K562 (cell line): ENCODE measurements around the gene ATAD3B. TPM values are rescaled to one million over a fixed set of nuclear protein-coding genes. Genes with fewer than 3 reads are reported as not detected.

ENCODE experiments used
- ARHGAP35 ChIP-seq: fragments of 450-650 bp; IDR thresholded peaks from 2 replicates; pipeline ENCODE4 v1.6.1; 2018; ENCODE audit not compliant: partially characterized antibody
- ASH1L ChIP-seq: fragments of 450-650 bp; IDR thresholded peaks from 2 replicates; pipeline ENCODE4 v1.6.1; 2018; ENCODE audit warnings: borderline replicate concordance, mild to moderate bottlenecking, low read depth; ENCODE audit not compliant: partially characterized antibody
- CBX2 ChIP-seq: fragments of 200-600 bp; sonication (generic); IDR thresholded peaks from one replicate; pipeline ENCODE4 v1.6.1; 2012; ENCODE audit warnings: mild to moderate bottlenecking, low read length, inconsistent platforms; ENCODE audit not compliant: insufficient read depth, poor library complexity, severe bottlenecking
- CEBPB ChIP-seq: fragments of 450-650 bp; IDR thresholded peaks from 2 replicates; pipeline ENCODE4 v1.6.1; 2016; ENCODE audit warnings: missing genetic modification characterization, missing compliant biosample characterization
- CSDE1 ChIP-seq, 2 experiments: fragments of 450-650 bp; IDR thresholded peaks; 2 replicates each; pipeline ENCODE4 v1.6.1; 2016; ENCODE audit warnings: mild to moderate bottlenecking in 1 of 2
- DIDO1 ChIP-seq: fragments of 450-650 bp; IDR thresholded peaks from 2 replicates; pipeline ENCODE4 v1.6.1; 2016; ENCODE audit warnings: low read depth, missing biosample characterization, missing genetic modification characterization
- ELK1 ChIP-seq: sonication (generic); formaldehyde crosslinking; IDR thresholded peaks from 2 replicates; pipeline ENCODE4 v1.8.1; 2022; ENCODE audit warnings: missing genetic modification reagents
- FOXJ2 ChIP-seq: fragments of 200-800 bp; sonication (Bioruptor generic); IDR thresholded peaks from 2 replicates; pipeline ENCODE4 v1.6.1; 2016; ENCODE audit warnings: missing genetic modification characterization, missing compliant biosample characterization
- HCFC1 ChIP-seq: IDR thresholded peaks from 2 replicates; pipeline ENCODE4 v1.6.1; 2012; ENCODE audit warnings: low read depth, low read length, improper control_type of control experiment
- HNRNPUL1 ChIP-seq: fragments of 200-400 bp; formaldehyde crosslinking; IDR thresholded peaks from 2 replicates; pipeline ENCODE4 v1.6.1; 2017; ENCODE audit warnings: low read length
- KHSRP ChIP-seq: fragments of 450-650 bp; IDR thresholded peaks from 2 replicates; pipeline ENCODE4 v1.6.1; 2017
- LARP7 ChIP-seq: fragments of 450-650 bp; IDR thresholded peaks from 2 replicates; pipeline ENCODE4 v1.6.1; 2016
- MTA1 ChIP-seq: fragments of 450-650 bp; IDR thresholded peaks from 2 replicates; pipeline ENCODE4 v1.6.1; 2017; ENCODE audit warnings: borderline replicate concordance
- PTRF ChIP-seq: fragments of 450-650 bp; IDR thresholded peaks from 2 replicates; pipeline ENCODE4 v1.6.1; 2016; ENCODE audit warnings: mild to moderate bottlenecking, missing genetic modification characterization, missing compliant biosample characterization
- RBBP5 ChIP-seq: fragments of 200-600 bp; sonication (generic); IDR thresholded peaks from 2 replicates; pipeline ENCODE4 v1.6.1; 2012; ENCODE audit warnings: borderline replicate concordance, mild to moderate bottlenecking, low read length, control low read depth, inconsistent platforms; ENCODE audit not compliant: insufficient read depth, poor library complexity, severe bottlenecking
- RBM15 ChIP-seq: fragments of 200-400 bp; formaldehyde crosslinking; IDR thresholded peaks from 2 replicates; pipeline ENCODE4 v1.6.1; 2018; ENCODE audit warnings: mild to moderate bottlenecking, low read length, moderate library complexity; ENCODE audit not compliant: insufficient read depth
- RFX1 ChIP-seq: fragments of 450-650 bp; IDR thresholded peaks from 2 replicates; pipeline ENCODE4 v1.6.1; 2016; ENCODE audit warnings: mild to moderate bottlenecking, moderate library complexity
- SMAD2 ChIP-seq: fragments of 150-350 bp; IDR thresholded peaks from 2 replicates; pipeline ENCODE4 v1.6.1; 2014; ENCODE audit warnings: low read depth, mild to moderate bottlenecking, low read length
- TBP ChIP-seq: optimal IDR thresholded peaks from 2 replicates; pipeline ENCODE3; 2011; ENCODE audit warnings: low read depth, low read length, improper control_type of control experiment
- ZNF274 ChIP-seq: IDR thresholded peaks from 2 replicates; pipeline ENCODE4 v1.6.1; 2011; ENCODE audit warnings: low read depth, mild to moderate bottlenecking, low read length, moderate library complexity, borderline replicate concordance
- ZNF449 ChIP-seq: fragments of 250-450 bp; sonication (Bioruptor Pico); IDR thresholded peaks from 2 replicates; pipeline ENCODE4 v1.8.0; 2022; ENCODE audit warnings: moderate library complexity, mild to moderate bottlenecking, inconsistent platforms
- polyA plus RNA-seq, 8 experiments: library from polyadenylated mRNA; depleted of rRNA in 4 of 8; stranded (reverse) in 5 of 8; unstranded in 3 of 8; fragments of >200 nt; fragmentation: Nextera tagmentation in 2 of 8; fragmentation: Illumina TruSeq in 1 of 8; extraction: Ambion mirVana in 2 of 8; extraction: Trizol in 1 of 8; gene quantifications; 2 replicates each; pipeline versions ENCODE4 v1.2.1 to v1.2.3, GENCODE V29; 2011 to 2014; ENCODE audit warnings: inconsistent platforms in 1 of 8, missing spikeins in 1 of 8
- total RNA-seq, 7 experiments: library from RNA; depleted of rRNA in 6 of 7; stranded (reverse); fragments of >200 nt in 6 of 7; fragmentation: Illumina TruSeq in 2 of 7; extraction: Trizol in 2 of 7; gene quantifications; 2 replicates each; pipeline versions ENCODE4 v1.2.1 to v1.2.3, GENCODE V29; 2011 to 2021; ENCODE audit warnings: low replicate concordance in 1 of 7
- TF ChIP-seq, protein P1 (sequence below): fragments of 450-650 bp; IDR thresholded peaks from 2 replicates; pipeline ENCODE4 v1.6.1; 2016; ENCODE audit warnings: missing biosample characterization, missing genetic modification characterization
- TF ChIP-seq, protein P2 (sequence below): fragments of 450-650 bp; formaldehyde crosslinking; IDR thresholded peaks from 2 replicates; pipeline ENCODE4 v1.4.0; 2020; ENCODE audit warnings: mild to moderate bottlenecking, moderate library complexity
- TF ChIP-seq, protein P3 (sequence below): fragments of 250-450 bp; sonication (Bioruptor Pico); IDR thresholded peaks from 2 replicates; pipeline ENCODE4 v1.5.0; 2021

ATAD3B gene
- total and polyA plus RNA-seq, 9 of the 15 experiments (the other 6 are each of a cell fraction or from before 2014, with no cell fraction given), result 0.07 to 113 (median 27.7) TPM

DNA sequence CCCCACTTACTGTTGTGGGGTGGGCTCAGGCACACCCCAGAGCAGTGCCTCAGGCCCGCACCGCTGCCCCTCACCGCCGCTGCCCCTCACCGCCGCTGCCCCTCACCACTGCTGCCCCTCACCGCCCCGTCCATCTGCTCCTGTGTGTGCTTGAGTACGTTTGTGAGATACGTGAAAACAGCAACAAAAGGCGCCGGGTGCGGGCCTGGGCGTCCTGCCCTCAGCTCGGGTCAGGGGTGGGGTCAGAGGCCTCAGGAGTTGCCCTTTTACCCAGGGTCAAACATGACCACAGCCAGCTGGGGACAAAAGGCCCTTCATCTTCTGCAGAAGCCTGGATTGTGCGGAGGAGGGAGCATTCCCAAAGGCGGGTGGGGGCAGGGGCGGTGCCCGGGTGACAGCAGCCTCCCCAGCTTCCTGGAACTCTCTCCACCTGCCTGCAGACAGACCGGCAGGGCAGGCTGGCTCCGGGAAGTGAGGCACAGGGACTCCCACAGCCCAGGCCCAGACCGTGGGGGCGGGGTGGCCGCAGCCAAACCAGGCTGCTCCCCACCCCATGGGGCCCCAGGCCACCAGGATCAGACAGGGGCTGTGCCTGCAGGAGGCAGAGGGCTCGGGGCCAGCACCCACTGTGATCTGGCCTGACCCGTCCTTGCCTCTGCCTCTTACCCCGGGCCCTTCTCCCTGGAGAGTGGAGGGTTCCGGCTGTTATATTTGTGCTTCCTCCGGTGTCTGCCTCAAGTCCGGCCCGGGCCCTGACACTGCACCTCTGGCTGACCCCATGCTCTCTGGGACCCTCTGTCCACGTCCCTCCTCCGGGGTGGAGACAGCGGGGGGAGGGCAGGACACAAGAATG, 38.4 kb upstream of the ATAD3B start (continued):
- peak; percentile 21; the same call in 1 of the 2 replicates for TF ChIP-seq ZNF449 (CRISPR knock-in tag)
- TF ChIP-seq KHSRP, result no peak
- TF ChIP-seq ARHGAP35, result no peak
- no peak for TF ChIP-seq RFX1
- TF ChIP-seq, protein P1, sequence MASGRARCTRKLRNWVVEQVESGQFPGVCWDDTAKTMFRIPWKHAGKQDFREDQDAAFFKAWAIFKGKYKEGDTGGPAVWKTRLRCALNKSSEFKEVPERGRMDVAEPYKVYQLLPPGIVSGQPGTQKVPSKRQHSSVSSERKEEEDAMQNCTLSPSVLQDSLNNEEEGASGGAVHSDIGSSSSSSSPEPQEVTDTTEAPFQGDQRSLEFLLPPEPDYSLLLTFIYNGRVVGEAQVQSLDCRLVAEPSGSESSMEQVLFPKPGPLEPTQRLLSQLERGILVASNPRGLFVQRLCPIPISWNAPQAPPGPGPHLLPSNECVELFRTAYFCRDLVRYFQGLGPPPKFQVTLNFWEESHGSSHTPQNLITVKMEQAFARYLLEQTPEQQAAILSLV (tag), result no peak
- no peak for TF ChIP-seq DIDO1 (tag)
- TF ChIP-seq ZNF274, result no peak
- TF ChIP-seq, protein P2, sequence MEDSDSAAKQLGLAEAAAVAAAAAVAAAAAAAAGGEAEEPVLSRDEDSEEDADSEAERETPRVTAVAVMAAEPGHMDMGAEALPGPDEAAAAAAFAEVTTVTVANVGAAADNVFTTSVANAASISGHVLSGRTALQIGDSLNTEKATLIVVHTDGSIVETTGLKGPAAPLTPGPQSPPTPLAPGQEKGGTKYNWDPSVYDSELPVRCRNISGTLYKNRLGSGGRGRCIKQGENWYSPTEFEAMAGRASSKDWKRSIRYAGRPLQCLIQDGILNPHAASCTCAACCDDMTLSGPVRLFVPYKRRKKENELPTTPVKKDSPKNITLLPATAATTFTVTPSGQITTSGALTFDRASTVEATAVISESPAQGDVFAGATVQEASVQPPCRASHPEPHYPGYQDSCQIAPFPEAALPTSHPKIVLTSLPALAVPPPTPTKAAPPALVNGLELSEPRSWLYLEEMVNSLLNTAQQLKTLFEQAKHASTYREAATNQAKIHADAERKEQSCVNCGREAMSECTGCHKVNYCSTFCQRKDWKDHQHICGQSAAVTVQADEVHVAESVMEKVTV (CRISPR knock-in tag), result no peak
- TF ChIP-seq RBM15, result no peak
- TF ChIP-seq ELK1 (CRISPR knock-in tag), result no peak
- no peak for TF ChIP-seq FOXJ2 (tag)
- TF ChIP-seq CEBPB, result no peak
- TF ChIP-seq SMAD2, result no peak
- TF ChIP-seq HNRNPUL1, result no peak
- TF ChIP-seq LARP7, result no peak
- no peak for TF ChIP-seq MTA1
- no peak for TF ChIP-seq ASH1L
- TF ChIP-seq HCFC1, result no peak
- TF ChIP-seq CSDE1 (IDR thresholded peaks at IDR 0.05), result no peak
- TF ChIP-seq PTRF (tag), result no peak
- TF ChIP-seq, protein P3, sequence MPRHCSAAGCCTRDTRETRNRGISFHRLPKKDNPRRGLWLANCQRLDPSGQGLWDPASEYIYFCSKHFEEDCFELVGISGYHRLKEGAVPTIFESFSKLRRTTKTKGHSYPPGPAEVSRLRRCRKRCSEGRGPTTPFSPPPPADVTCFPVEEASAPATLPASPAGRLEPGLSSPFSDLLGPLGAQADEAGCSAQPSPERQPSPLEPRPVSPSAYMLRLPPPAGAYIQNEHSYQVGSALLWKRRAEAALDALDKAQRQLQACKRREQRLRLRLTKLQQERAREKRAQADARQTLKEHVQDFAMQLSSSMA (CRISPR knock-in tag), result no peak
- TF ChIP-seq RBBP5, result peak; percentile 54
- no peak for TF ChIP-seq TBP
- TF ChIP-seq CBX2, result no peak
